ENCODE results near the gene RELN.

The RELN gene

DNA sequence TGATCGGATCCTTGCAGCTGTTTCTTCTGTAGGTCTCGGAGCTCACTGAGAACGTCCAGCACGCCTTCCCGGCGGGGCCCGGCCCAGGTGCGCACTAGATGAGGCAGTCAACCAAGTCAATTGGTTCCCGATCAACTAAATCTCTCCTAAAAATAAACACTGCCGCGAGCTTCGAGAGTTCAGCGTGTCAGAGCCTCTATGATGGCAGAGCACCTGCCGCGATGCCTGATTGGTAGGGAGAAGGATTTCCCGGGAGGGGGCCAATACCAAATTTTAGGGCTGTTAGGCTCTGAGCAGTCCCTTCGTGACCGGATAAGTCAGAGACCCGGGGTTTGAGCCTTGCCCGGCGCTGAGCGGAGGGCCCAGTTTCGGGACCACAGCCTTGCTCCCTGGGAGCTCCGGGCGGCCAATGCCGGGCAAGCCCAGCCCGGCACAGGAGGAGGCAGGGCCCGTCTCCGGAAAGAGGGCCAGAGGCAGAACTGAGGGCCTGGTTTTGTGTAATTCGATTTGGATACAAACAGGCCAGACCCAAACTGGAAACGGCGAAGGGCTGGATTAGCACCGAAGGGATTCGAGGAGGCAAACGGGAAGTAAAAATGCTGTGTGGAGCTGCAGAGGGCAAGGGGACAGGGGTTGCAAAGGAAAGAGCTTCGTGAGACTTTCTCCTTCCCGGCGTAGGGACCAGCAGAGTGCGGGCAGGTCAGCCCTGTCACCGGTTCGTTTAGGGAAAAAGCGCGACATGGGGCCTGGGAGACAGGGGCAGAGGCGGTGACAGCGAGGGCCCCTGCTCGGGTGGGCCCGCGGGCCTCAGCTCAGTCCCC, 544.0 kb downstream of the RELN start:
- TF ChIP-seq, protein P1, sequence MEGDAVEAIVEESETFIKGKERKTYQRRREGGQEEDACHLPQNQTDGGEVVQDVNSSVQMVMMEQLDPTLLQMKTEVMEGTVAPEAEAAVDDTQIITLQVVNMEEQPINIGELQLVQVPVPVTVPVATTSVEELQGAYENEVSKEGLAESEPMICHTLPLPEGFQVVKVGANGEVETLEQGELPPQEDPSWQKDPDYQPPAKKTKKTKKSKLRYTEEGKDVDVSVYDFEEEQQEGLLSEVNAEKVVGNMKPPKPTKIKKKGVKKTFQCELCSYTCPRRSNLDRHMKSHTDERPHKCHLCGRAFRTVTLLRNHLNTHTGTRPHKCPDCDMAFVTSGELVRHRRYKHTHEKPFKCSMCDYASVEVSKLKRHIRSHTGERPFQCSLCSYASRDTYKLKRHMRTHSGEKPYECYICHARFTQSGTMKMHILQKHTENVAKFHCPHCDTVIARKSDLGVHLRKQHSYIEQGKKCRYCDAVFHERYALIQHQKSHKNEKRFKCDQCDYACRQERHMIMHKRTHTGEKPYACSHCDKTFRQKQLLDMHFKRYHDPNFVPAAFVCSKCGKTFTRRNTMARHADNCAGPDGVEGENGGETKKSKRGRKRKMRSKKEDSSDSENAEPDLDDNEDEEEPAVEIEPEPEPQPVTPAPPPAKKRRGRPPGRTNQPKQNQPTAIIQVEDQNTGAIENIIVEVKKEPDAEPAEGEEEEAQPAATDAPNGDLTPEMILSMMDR (conservative IDR thresholded peaks at IDR 0.05), result no peak

DNA sequence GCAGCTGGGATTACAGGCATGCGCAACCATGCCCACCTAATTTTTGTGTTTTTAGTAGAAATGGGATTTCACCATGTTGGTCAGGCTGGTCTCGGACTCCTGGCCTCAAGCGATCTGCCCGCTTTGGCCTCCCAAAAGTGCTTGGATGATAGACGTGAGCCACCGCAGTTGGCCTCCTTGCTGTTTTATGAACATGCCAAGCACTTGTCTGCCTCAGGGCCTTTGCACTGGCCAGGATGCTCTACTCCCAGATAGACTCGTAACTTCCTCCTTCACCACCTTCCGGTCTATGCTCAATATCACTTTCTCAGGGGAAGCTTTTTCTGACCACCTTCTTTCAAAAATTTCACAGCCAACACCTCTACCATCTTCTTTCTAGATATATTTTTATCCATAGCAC, 549.8 kb downstream of the RELN start:
- TF ChIP-seq, protein P1 (conservative IDR thresholded peaks at IDR 0.05), result no peak
- no peak overlapping the region for H3K27ac ChIP-seq

More for the DNA sequence above, 544.0 kb downstream of the RELN start:
- no peak overlapping the region for H3K27ac ChIP-seq

DNA sequence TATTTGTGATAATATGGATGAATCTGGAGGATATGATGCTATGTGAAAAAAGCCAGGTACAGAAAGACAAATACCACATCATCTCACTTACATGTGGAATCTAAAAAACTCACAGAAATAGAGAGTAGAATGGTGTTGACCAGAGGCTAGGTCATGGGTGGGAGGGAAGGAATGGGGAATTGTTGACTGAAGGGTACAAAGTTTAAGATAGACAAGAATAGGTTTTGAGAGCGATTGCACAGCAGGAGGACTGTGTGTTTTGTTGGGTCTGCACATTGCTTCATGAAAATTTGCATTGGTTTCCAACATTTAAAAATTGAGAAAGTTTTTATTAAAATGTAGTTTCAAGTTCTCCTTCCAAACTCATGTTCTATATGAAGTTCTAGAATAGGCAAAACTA, 551.8 kb downstream of the RELN start:
- TF ChIP-seq, protein P1 (conservative IDR thresholded peaks at IDR 0.05), result no peak
- no peak overlapping the region for H3K27ac ChIP-seq

DNA sequence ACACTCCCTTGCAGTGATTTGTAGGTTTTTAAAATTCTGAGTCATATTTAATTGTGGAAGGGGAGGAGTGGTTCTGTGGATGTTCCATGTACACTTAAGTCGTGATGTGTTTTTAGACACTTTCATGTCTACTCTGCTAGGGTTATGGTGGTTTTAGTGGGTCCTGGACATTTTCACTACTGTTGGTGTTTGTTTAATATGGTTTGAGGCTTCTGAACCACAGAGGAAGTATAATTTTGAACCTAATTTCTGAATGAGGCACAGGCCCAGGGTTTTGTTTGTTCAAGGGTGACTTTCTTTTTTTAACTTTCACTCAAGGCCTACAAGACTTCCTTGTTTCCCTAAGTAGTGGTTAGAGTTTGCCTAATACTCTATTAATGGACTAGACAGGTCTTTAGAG, 556.7 kb downstream of the RELN start:
- TF ChIP-seq, protein P1 (conservative IDR thresholded peaks at IDR 0.05), result no peak
- no peak overlapping the region for H3K27ac ChIP-seq

DNA sequence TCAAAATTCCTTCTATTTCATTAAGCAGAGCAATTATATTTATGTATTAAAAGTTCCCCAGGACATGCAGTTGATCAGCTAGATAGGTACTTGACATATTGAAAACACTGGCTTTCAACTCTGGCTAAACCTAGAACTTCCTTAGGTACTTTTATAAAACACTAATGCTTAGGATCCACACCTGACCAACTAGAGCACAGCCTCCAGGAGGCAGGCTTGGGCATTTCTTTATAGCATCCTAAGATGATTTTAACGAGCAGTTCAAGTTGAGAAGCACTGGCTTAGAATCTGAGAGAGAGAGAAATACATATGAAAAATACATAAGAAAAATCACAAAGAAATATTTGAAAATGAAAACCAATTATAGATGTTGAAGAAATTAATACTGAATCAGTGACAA, 564.3 kb downstream of the RELN start:
- H3K27ac ChIP-seq, result no peak overlapping the region
- TF ChIP-seq, protein P1 (conservative IDR thresholded peaks at IDR 0.05), result peak; percentile 37

DNA sequence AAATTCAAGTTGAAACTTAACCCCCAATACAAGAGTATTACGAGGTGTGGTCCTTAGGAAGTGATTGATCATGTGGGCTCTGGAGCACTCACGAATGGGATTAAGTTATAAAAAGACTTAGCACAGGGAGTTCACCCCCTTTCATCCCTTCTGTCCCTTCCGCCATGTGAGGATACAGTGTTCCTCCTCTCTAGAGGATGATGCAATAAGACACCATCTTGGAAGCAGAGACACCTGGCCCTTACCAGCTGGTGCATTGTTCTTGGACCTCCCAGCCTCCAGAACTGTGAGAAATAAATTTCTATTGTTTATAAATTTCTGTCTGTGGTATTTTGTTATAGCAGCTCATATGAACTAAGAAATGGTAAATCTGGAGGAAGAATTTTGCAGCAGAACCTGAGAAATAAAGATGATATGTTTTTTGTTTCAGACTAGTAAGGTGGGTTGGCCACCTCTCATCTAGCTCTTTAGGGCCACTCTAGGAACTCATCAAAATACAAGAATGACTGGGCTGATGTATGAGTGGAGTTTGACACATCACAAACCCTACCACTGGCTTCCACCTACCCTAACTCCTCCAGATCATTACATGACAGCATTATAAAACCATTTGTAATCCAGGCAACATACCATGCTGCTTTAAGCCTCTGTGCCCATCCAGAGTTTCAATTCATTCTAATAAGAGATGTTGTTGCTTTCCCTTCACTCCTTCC, 565.8 kb downstream of the RELN start:
- TF ChIP-seq, protein P1 (conservative IDR thresholded peaks at IDR 0.05), result no peak
- no peak overlapping the region for H3K27ac ChIP-seq

Data from VCaP (cell line).